ENCODE results near the gene IZUMO3.
"Not testable (repeated sequence)": the region's sequence is repeated elsewhere in the genome, so short reads cannot be mapped to it uniquely, and the experiment has no call there.

IZUMO3 gene, protein sequence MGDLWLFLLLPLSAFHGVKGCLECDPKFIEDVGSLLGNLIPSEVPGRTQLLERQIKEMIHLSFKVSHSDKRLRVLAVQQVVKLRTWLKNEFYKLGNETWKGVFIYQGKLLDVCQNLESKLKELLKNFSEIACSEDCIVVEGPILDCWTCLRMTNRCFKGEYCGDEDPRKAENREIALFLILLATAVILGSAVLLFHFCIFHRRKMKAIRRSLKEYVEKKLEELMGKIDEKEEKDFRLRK

DNA sequence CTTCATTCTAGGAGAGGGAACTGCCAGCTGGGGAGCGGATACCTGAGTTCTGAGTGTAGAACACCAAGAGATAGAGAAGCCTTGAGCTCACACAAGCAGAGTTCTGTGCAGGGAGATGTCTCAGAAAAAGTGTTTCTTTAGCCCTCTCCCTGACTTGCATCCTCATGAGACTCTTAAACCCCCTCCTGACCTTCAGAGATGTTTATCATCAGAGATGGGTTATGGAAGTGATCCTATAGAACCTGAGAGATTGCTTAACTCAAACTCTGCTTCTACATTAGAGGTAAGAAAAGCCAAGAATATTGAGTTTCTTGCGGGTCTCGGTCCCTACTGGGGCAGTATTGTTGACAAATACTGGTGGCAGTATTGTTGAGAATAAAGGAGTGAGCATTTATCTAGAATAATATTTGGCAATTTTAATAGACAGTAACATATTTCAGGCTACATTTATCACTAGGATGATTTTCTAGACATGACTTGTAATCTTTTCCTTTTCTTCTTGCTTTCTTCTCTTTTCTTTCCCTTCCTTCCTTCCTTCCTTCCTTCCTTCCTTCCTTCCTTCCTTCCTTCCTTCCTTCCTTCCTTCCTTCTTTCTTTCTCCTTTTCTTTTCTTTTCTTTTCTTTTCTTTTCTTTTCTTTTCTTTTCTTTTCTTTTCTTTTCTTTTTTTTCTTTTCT, at the start of gene IZUMO3:
TSS of gene IZUMO3 (minus strand) at position 51 of the 676 bp plus-strand sequence. CDS start 248 bp downstream, outside the sequence.
- DNase-seq = no peak

DNA sequence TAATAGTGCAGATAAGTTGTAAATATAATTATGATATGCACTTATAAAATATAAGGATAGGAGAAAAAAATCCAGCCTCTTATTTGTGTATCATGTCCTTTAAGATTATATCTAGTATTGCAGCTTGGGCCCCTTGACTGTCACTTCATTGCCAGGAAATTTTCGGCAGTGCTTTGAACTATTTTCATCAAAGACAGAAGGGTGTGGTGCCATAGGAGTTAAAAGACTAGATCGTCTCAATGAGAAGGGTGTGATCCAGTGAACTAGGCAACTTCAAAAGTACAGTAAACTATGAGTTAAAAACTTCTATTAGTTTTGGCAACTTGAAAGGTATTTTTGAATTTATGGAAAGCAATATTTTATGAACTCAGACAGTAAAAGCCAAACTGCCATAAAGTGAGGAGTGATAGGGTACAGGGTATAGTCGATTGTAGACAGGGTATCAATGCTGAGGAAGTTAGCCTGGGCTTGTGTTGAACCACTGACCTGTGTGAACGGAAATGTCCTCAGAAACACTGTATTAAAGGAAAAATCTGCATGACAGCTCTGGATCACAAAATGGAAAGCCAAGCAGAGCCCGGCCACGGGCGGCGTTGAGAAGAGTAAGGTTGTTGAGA, 48.6 kb upstream of the IZUMO3 start:
- DNase-seq = no peak

DNA sequence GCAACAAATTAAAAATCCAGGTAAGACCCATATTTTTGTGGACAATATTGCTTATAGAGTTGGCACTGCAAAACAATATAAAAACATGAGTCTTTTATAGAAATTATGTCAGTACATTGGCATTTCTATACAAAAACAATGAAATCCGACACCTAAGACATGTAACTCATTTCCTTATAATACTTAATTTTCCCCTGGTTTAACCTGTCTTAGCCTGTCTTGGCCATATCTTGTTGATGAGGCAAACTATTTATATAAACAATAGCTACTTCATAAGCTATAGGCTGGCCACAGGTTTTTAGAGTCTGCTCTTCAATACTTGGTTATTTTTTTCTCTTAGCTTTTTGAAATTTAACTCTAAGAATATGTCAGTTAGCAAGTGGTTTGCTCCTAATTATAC, 44.7 kb upstream of the IZUMO3 start:
- DNase-seq = no peak

DNA sequence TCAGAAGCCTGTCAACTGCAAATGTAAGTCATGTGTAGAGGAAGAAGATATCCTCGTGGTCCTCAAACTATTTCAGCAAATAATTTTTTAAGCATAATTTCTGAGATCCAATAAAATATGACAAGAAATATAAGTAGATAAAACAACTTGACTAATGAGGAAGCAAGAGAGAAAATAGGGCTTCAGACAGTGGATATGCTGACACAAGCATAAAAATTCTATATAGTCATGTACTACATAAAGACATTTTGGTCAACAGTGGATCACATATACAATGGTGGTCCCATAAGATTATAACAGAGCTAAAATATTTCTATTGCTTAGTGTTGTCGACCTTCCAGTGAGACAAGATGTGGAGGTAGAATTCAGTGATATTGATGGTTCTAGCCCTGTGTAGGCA, 42.2 kb upstream of the IZUMO3 start:
- DNase-seq = no peak

DNA sequence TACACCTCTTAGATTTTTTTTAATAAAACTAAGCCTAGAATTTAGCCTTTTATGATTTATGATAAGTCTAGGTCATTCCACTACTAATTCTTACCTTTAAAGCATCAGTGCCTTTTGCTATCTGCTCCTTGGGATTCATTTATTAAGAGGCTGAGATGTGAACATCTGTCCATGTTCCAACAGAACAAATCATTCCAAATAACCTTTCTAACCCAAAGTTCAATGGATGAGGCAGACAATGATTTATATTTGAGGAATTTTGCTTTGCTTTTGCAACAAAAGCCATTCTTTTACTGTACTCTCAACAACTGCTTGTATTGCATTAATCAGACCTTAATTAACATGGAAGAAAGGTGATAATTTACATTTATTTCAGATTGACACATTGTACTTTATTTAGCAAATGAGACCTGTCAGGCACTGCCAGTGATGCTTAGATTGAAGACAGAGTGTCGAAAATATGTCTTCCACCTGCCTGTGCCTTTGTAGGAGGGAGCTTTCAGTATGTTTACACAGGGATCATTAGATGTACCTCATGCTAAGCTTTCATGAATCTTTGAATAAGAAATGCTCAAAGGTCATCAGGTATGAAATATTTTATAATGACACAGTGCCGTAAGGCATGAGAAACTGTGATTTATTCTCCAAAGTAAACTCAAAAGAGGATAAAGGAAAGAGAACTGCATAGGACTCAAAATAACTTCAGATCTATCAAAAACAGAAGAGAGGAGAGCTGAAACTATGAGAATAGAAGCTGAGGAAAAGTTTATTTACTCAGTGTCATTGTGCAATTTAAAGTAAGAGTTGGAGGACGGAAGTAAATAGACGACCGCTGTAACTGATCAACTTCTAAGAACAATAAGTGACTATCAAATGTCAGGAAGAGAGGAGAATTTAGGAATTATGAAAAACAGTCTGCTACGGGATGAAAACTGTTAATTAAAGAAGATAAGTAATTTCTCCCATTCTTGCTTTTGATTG, 36.7 kb upstream of the IZUMO3 start:
- no peak for DNase-seq

DNA sequence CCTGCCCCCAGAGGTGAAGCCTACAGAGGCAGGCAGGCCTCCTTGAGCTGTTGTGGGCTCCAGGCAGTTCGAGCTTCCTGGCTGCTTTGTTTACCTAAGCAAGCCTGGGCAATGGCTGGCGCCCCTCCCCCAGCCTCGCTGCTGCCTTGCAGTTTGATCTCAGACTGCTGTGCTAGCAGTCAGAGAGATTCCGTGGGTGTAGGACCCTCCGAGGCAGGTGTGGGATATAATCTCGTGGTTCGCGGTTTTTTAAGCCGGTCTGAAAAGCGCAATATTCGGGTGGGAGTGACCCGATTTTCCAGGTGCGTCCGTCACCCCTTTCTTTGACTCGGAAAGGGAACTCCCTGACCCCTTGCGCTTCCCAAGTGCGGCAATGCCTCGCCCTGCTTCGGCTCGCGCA, 34.3 kb upstream of the IZUMO3 start:
- DNase-seq = not testable (repeated sequence)

DNA sequence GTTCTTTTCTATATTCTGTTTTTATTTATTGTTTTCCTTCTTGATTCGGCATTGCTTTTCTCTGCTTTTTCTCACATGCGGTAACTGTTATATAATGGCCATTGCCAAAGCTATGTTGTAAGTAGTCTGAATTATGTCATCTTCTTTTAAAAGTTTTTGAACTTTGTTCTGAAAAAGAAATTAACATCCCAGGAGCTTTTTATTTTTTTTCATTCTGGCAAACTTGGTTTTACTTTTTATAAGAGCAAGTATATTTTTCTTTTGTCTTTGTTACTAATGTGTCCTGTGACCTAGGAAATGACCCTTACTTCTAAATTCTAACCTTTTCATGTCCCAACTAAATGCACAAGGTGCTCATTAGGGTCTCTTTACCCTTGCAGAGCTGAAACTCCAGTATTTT, 26.7 kb upstream of the IZUMO3 start:
- DNase-seq = no peak

DNA sequence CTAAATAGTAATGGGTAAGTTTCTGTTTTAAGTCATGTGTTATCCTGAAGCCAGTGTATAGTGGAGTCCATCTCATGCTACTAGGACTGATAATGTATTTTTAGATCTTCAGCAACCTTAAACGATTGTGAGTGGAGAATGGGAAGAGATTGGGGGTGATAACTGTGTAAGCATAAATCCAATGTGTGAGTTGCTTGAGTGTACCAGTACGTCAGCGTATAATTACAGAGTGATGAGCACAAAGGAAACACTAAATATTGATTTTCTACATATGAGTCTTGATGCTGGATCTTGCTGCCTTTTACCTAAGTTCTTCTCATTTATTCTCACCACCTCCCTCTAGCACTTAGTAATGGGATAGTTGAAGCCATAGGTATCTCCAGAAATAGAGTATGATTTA, 16.3 kb upstream of the IZUMO3 start:
- no peak for DNase-seq

DNA sequence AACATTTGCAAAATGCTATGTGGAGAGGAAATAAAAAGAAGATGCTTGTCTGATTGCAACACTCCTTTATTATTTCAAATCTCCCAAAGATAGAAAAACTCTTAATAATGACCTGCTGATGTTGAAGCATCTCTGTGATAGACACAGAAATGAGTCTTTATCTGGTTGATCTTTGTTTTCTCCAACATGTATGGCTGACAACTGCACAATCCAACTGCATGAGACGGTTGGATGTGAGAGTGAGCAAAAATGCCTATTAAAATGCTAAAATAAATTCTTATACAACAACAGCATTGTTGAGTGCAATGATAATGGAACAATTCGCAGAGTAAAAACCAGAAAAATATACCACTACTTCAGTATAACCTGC, 7.5 kb upstream of the IZUMO3 start:
- DNase-seq = no peak

DNA sequence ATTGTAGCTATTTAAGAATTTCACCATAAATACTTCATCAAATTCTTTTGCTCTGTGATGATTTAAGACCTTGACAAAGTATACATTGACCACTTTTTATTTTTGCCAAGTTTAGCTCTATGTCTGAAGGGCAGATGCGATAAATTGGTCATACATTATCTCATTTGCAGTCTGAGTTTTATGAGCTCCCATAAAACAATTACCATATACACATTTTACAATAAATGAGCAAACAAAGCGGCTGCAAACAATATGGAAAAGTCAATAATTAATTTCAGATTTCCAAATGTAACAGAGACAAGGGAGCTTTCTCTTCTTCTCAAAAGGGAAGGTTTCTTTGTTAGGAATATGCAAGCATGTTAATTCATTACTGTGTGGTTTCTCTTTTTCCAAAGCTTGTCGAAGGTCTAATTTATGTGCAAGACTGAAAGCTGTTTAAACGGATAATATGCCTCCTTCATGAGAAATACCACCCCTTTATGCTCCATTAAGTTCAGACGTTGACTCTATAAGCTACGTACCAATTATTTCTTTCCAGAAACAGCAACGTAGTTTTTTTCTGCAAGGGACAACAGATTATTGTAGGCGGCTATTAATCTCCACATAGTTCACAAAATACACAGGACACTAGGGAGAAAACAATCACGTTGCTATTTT, 7.0 kb upstream of the IZUMO3 start:
- no peak for DNase-seq

DNA sequence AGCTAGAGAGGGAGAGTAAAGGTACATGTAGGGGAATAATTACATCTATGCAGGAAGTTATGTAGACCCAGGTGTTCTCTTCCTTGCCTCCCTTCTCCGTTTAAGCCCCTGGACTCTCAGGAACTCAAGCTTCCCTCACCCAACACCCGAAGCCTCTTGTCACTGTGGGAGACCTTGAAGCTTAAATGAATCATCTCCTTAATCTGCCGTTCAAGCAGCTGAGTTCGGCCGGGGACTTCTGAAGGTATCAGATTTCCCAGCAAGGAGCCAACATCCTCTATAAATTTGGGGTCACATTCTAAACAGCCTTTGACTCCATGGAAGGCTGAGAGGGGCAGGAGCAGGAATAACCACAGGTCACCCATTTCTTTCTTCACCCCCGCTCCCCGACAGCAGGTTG, 412 bp downstream of the IZUMO3 start:
- DNase-seq = peak in 1 of 2 experiments; percentile 48

DNA sequence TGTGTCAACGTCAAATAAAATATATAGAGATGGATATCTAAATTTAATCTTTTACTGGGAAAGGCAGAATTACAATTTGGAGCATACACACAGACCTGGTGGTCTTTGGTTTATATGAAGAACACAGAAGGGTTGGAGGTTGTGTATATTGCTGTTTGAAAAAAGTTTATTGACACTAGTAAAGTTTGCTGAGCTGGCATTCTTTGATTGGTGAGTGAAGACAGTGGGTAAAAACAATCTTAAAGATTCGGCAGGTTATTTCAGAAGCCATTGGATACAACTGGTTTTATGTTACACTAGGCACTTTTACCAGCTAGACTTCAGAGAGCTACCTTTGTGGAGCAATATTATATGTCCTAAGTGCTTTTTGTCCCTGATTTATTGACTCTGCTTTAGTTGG, 27.2 kb downstream of the IZUMO3 start:
- no peak for DNase-seq

DNA sequence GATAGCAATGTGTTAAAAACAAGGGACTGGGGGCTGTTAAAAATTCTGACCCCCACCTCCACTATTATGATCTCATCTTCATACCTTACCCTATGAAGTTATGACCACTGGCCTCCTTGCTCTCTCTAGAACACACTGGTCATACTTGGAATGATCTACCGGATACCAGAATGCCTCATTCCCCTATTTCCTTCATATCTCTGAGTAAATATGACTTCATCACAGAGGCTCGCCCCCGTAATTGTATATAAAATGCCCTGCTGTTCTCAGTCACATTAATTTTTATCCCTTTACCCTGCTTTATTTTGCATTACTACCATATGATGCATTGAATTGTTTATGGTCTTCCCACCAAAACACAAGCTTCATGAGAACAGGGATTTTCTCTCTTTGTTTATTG, 29.2 kb downstream of the IZUMO3 start:
- no peak for DNase-seq

DNA sequence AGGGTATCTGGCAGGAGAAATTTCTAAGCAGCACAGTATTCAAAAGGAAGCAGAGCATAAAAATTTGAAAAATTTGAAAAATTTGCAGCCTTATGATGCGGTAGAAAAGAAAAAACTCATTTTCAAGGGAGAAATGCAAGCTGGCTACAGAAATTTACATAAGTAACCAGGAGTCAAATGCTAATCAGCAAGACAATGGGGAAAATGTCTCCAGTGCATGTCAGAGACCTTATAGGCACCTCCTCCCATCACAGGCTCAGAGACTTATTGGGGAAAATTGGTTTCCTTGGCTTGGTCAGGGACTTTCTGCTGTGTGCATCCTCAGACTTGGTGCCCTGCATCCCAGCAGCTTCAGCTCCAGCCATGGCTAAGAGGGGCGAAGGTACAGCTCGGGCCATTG, 35.8 kb downstream of the IZUMO3 start:
- DNase-seq = no peak

DNA sequence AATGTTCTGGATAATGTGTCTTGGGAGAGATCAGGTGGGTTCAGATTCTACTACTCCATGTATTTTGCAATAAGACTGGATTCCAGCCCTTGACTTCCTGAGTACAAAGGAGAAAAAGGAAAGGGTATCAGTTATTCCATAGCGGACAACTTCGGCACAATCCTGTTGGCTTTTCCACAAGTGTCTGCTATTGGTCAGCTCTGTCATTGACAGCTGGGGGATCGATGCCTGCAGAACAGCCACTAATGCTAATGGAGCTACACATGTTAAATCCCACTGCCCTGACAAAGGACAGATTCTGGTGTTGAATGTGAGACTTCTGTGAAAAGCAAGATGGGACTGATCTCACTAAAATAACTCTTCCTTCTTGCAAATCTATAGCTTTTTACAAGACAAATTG, 41.2 kb downstream of the IZUMO3 start:
- DNase-seq = no peak

DNA sequence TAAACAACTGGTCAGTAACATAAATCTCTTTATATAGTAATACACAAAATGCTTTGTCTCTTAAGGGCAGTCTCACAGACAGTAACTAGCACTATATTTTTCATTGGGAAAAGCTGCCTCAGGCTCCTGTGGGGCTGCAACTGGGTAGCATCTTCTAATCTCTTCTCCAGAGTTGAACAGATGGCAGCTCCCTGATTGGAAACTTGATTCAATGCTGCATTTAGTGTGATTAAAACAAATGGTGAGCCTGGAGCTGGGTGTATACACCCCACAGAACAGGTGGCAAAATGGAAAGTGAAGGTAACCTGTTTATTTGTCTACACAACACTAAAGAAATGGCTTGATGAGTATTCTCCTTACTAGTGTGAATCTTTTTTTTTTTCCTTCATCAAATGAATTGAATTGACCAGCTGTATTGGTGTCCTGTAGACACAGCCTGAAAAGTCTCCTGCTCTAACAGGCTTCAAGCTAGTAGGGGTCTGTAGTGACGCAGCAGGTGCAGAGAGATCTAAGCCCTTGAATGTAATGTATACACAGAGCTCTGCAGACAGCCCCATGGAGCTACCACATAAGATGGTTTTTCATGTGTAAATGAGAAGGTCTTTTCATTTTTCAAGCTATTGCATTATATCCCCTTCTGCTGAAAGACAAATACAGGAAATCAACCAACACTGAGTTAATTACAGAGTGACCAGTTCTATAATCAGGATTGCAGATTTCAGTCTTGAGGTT, 43.3 kb downstream of the IZUMO3 start:
- DNase-seq = peak; percentile 83 to 94

DNA sequence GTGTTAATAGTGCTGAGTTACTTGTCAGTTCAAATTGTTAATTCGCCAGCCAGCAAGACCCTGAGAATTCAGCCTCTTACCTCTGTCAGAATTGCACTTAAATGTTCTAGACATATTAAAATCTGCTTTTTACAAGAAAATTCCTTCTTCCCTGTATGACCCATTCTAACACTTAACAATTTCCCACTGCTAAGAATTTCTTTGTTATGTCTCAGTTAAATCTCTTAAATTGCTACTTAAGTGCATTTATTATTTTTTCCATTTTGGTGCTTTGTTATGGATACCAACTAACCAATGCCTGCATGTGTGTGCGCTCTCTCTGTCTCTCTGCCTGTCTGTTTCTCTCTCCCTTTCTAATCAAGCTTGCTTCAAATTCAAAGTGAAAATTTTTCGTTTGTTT, 44.9 kb downstream of the IZUMO3 start:
- no peak for DNase-seq

DNA sequence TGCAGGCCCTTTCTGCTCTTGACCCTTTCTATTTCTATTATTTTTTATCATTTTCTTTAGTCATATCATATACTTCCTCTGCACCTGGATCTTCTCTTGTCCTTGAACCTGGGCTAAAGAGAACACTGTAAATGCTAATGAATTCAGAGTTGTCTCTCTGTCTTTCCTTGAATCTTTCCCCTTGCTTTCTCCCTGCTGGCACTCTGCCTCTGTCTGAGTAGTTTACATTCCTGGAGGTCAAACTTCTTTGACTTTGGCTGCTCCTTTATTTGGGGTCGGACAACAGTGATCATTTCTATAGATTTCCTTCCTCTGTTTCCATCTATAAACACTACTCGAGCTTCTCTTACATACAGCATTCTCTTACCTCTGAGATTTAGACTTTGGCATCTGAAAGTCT, 47.1 kb downstream of the IZUMO3 start:
- no peak for DNase-seq

DNA sequence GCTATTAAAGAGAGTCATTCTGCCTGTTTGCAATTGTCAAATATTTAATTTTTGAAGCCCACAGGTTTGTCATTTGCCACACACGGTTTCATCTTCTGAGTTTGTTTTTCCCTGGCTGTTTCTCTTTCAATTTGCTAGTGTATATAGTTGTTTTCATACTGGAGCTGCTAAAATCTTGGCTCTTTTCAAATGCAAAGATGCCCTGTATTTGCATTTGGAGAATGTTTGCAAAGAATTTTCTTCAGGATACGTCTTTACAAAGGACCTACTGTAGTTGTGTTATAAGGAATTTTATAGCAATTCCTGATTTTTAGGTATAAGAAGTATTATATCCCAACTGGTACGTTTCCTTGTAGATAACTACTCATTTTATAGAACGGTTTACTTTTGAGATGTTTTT, 48.0 kb downstream of the IZUMO3 start:
- DNase-seq = no peak

Measured in NCI-H524 (cell line).